IPS DF 6.9 (cell line): ENCODE data around the gene MYCN.
"Not testable (repeated sequence)": the region's sequence is repeated elsewhere in the genome, so short reads cannot be mapped to it uniquely, and the experiment has no call there.

ENCODE experiments used
- DNase-seq: peaks from one replicate; pipeline ENCODE4 v3.0.0-alpha.2; 2013; ENCODE audit warnings: low read depth, low spot score
- H3K27ac ChIP-seq: one replicate; pipeline ENCODE4 v1.5.1; 2013; ENCODE audit warnings: low read length, control low read depth
- H3K27me3 ChIP-seq: 2 replicates; pipeline ENCODE4 v1.6.1; 2013; ENCODE audit warnings: mild to moderate bottlenecking, low read length; ENCODE audit not compliant: control insufficient read depth, insufficient read depth
- H3K36me3 ChIP-seq: 2 replicates; pipeline ENCODE4 v1.6.1; 2013; ENCODE audit warnings: low read length; ENCODE audit not compliant: control insufficient read depth, insufficient read depth
- H3K4me1 ChIP-seq: 2 replicates; pipeline ENCODE4 v1.6.1; 2013; ENCODE audit warnings: low read length; ENCODE audit not compliant: control insufficient read depth, insufficient read depth
- H3K4me3 ChIP-seq: 2 replicates; pipeline ENCODE4 v1.5.1; 2013; ENCODE audit warnings: mild to moderate bottlenecking, low read length
- H3K9me3 ChIP-seq: 2 replicates; pipeline ENCODE4 v1.6.1; 2013; ENCODE audit warnings: low read length, inconsistent platforms; ENCODE audit not compliant: control insufficient read depth, insufficient read depth
- WGBS: extraction: QIAGEN DNeasy Blood & Tissue Kit; methylation state at CpG from one replicate; pipeline ENCODE4 v1.1.7; 2013; ENCODE audit warnings: mixed read lengths, missing lambda C conversion rate; ENCODE audit not compliant: insufficient read length, insufficient coverage; 5-methylcytosine and 5-hydroxymethylcytosine counted together

The MYCN gene

DNA sequence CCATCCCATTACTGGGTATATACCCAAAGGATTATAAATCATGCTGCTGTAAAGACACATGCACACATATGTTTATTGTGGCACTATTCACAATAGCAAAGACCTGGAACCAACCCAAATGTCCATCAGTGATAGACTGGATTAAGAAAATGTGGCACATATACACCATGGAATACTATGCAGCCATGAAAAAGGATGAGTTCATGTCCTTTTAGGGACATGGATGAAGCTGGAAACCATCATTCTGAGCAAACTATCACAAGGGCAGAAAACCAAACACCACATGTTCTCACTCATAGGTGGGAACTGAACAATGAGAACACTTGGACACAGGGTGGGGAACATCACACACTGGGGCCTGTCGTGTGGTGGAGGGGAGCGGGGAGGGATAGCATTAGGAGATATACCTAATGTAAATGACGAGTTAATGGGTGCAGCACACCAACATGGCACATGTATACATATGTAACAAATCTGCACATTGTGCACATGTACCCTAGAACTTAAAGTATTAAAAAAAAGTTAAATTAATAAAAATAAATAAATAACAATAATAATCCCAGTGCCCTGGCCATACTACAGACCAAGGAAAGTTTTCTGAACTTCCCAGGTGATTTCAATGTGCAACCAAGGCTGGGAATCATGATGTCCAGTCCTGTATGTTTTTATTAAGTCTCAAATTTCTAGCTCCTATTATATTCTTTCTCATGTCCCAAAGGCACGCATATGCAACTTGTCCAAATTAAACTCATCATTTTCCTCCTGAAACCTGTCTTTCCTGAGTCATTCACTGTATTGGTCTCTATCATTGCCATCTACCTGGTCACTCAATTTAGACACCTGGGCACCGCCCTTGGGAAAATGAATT lies 23.0 kb downstream of the MYCN start:
- not testable (repeated sequence) for H3K27me3 ChIP-seq, H3K9me3 ChIP-seq, H3K36me3 ChIP-seq, H3K27ac ChIP-seq, H3K4me1 ChIP-seq, DNase-seq, H3K4me3 ChIP-seq
- no CpG with 5 or more reads among the region's 5 CpGs for WGBS

DNA sequence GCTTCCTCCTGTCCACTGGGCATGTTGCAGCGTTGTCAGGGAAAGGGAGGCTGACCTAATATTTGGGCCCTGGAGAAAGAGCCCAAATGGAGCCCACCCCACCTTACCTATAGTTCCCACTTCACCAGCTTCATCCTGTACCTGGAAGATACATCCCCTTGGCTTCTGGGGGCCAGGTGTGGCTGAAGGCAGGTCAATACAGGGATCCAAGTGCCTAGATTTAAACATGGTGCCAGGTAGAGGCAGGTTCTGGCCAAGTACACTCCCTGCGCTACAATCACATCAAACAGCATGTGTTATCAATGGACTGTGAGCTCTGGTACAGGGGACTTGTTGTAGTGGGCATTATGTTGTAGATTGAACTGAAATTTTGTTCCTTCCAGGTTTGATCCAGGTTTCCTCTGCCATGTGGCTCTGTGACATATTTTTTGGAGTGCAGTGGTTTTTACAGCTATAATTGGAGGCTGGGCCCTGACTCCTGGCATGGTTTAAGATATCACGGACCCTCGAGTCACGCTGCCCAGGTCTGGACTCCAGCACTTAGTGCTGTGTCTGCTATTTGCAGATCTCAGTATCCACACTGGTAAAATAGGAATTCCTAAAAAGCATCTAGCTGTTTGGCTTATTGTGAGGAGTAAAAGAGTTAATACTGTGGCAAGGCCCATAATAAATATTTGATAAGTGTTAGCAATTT lies 23.8 kb downstream of the MYCN start:
- Histone ChIP-seq H3K4me3 (no peak overlapping the region), H3K36me3 (no peaks in the 10 kb centered on the region), H3K4me1 (peaks cover 5% of the 10 kb centered on the region; the same call in 1 of the 2 replicates), H3K9me3 (no peaks in the 10 kb centered on the region), H3K27ac (no peak overlapping the region), H3K27me3 (no peaks in the 10 kb centered on the region)
- no peak for DNase-seq
- WGBS, result no CpG with 5 or more reads among the region's 5 CpGs

DNA sequence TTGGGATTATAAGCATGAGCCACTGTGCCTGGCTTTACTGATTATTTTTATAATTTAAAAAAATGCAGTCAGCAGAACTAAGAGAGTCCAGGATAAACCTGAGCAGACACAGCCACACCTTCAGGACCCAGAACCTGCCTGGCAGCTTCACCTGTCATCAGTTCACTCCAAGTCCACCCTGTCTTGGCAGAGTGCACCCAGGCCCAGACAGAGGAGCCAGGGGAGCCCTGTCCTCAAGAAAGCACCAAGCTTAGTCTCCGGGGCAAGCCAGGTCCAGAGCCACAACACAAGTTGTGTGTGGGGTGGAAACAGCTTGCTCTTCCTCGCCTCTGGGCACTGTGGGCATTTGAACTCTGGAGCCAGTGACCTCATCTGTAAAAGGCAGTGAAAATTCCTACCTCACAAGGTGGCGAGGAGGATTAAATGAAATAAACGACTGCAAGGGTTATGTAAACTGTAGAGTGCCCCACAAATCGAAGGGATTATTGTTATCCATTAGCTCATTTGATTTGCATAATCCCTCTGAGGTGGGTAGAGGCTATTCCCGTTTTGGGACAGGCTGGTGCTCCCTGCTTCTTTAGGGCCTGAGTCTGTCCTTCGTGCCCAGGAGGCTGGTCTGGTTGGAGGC lies 24.7 kb downstream of the MYCN start:
- Histone ChIP-seq H3K4me1 (peaks cover 5% of the 10 kb centered on the region; the same call in 1 of the 2 replicates), H3K9me3 (no peaks in the 10 kb centered on the region), H3K27me3 (no peaks in the 10 kb centered on the region), H3K36me3 (no peaks in the 10 kb centered on the region), H3K4me3 (no peak overlapping the region), H3K27ac (no peak overlapping the region)
- no peak for DNase-seq
- no CpG with 5 or more reads among the region's 7 CpGs for WGBS

DNA sequence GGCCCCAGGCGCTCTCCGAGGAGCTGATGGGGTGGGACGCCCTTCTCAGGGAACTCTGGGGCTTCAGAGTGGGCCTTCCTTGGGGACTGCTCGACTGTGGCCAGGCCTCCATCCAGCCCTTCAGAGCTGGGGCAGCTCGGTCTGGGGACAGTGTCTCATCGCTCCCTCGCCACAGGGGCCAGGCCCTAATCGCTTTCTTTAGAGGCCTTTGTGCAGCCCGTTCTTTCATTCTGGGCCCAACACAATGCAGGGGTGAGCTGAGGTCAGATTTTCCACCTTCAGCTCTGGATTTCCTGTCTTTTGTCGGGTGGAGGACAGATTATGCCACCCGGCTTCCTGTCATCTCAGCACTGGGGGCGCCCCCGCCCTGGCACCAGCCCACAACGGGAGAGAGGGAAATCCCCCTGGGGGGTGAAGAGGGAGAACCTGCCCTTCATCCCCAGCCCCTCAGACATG lies 25.2 kb downstream of the MYCN start:
- Histone ChIP-seq H3K36me3 (no peaks in the 10 kb centered on the region), H3K4me1 (peaks cover 5% of the 10 kb centered on the region; the same call in 1 of the 2 replicates), H3K9me3 (no peaks in the 10 kb centered on the region), H3K27me3 (no peaks in the 10 kb centered on the region), H3K27ac (no peak overlapping the region), H3K4me3 (no peak overlapping the region)
- DNase-seq, result no peak
- no CpG with 5 or more reads among the region's 14 CpGs for WGBS

DNA sequence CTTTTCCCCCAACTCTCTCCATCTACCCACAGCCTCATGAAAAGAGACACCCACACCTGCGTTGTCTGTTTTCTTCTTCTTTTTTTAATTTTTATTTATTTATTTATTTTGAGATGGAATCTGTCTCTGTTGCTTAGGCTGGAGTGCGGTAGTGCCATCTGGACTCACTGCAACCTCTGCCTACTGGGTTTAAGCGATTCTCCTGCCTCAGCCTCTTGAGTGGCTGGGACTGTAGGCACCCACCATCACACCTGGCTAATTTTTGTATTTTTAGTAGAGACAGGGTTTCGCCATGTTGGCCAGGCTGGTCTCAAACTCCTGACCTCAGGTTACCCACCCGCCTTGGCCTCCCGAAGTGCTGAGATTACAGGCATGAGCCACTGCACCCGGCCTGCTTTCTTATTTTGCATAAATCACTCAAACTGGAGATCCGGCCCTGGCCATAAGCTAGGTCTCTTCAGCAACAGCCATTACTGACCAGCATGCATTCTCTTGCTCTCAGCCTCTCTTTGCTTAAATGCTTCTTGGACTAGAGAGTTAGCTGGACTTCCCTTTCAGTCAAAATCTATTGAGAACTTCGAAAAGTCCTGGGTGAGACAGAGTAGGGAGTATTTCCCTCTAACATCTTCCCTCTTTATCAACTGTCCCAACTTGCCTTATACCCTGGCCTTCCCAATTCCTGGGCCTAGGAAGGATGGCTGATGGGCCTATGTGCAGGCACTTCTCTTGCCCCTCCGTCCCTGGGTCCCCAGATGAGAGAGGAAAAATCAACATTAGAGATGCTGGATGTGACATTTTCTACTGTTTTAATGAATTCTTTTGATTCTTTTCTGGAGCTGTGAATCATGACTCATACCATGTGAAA lies 27.3 kb downstream of the MYCN start:
- WGBS, result no CpG with 5 or more reads among the region's 10 CpGs
- Histone ChIP-seq H3K4me3 (no peak overlapping the region), H3K27ac (no peak overlapping the region), H3K9me3 (no peaks in the 10 kb centered on the region), H3K4me1 (peaks cover 7% of the 10 kb centered on the region; the same call in 1 of the 2 replicates), H3K27me3 (no peaks in the 10 kb centered on the region), H3K36me3 (no peaks in the 10 kb centered on the region)
- no peak for DNase-seq

DNA sequence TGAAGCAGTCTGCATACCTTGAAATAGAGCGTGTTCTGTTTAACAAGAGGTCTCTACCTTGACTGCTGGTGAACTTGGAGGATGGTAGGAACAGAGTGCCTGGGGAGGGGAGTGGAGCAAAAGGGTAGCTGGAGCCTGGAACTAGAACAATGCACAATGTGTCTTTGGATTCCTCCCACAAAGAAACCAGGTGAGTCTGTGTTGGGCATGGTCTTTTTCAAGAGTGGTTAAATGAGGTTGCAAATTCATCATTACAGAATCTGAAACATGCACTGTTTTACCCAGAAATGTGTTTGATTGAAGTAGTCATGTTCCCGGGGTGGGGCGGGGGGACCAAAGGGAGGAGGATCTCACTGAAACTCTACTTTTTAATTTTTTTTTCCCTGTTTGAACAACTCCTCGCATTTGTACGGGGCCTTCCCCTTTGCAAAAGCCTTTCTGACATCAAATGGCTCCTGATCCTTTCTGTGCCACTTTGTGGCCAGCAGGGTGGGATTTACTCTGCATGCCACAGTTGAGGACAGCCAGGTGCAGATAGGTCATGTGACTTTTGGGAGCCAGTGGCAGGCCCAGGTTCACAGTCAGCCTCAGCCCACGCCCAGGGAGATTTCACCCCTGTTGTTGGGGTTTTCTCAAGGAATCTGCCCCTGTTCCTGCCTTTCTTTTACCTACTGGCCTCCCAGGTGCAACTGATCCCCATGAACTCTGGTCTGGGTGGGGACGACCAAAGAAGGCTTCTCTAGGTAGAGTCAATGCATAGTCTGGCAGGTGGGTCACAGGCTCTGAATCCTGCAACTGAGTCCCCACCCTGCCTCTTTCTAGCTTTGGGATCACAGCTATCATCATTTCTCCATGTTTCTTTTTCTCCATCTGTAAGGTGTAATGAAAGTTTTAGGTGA lies 28.2 kb downstream of the MYCN start:
- Histone ChIP-seq H3K9me3 (no peaks in the 10 kb centered on the region), H3K27me3 (no peaks in the 10 kb centered on the region), H3K27ac (no peak overlapping the region), H3K4me3 (no peak overlapping the region), H3K4me1 (peaks cover 7% of the 10 kb centered on the region; the same call in 1 of the 2 replicates), H3K36me3 (no peaks in the 10 kb centered on the region)
- WGBS, result no CpG with 5 or more reads among the region's 7 CpGs
- DNase-seq, result no peak

DNA sequence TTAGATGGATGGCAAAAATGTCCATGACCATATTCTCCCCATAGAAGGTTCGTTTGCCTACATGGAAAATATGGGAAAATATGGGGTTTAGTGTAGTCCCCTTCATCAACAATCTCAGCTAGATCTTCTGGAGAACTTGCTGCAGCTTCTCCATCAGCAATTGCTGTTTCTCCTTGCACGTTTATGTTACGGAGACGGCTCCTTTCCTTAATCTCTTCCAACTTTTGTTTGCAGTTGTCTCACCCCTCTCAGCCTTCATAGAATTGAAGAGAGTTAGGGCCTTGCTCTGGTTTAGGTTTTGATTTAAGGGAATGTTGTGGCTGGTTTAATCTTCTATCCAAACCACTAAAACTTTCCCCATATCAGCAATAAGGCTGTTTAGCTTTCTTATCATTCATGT lies 28.9 kb downstream of the MYCN start:
- no peaks in the 10 kb centered on the region for H3K9me3 ChIP-seq
- H3K4me1 ChIP-seq, result peaks cover 7% of the 10 kb centered on the region; the same call in 1 of the 2 replicates
- no peaks in the 10 kb centered on the region for H3K27me3 ChIP-seq
- H3K36me3 ChIP-seq, result no peaks in the 10 kb centered on the region
- no CpG with 5 or more reads among the region's 4 CpGs for WGBS
- H3K27ac ChIP-seq, result no peak overlapping the region
- no peak overlapping the region for H3K4me3 ChIP-seq
- DNase-seq, result no peak

DNA sequence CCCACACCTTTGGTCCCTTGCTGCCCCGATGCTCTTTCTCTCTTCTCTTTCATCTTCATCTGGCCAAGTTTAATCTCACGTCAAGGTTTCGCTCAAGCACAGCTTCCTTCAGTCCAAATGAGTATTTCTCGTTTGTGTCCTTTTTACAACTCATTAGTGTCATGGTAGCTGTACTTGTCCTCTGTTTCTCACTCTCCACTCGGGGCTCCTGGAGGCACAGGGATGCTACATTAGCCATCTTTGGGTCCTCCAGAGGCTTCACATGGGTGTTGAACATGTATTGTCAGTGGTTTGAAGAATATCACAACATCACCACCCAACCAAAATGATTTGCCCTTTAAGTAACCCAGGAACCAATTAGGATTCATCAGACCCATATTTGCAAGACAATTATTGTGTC lies 30.4 kb downstream of the MYCN start:
- H3K9me3 ChIP-seq, result no peaks in the 10 kb centered on the region
- no CpG with 5 or more reads among the region's 5 CpGs for WGBS

DNA sequence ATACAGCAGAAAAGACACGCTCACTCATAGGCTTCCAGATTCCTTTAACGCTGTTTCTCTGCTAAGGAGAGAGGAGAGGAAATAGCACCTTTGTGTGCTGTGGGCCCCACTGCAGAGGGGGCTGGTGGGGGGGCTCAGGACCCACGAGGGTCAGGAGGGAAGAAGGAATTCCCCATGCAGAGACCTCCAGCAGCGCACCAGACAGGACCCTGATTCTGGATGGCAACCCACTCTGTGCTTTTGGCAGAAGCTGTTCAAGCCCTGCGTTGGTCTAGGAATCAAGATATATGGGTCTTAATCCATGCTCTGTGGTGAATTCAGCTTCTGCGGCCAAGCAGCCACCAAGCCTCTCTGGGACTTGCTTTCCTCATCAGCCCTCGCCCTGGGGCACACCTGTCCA lies 31.0 kb downstream of the MYCN start:
- DNase-seq, result no peak
- Histone ChIP-seq H3K4me1 (0 out of 2 replicates have a peak, but pooled peaks cover 3% of the 10 kb centered on the region), H3K9me3 (no peaks in the 10 kb centered on the region), H3K36me3 (no peaks in the 10 kb centered on the region), H3K27ac (no peak overlapping the region), H3K27me3 (no peaks in the 10 kb centered on the region), H3K4me3 (no peak overlapping the region)
- WGBS, result no CpG with 5 or more reads among the region's 7 CpGs

More for the DNA sequence above, 30.4 kb downstream of the MYCN start:
- no peaks in the 10 kb centered on the region for H3K27me3 ChIP-seq
- no peak overlapping the region for H3K27ac ChIP-seq
- no peak overlapping the region for H3K4me3 ChIP-seq
- H3K4me1 ChIP-seq, result 0 out of 2 replicates have a peak, but pooled peaks cover 3% of the 10 kb centered on the region
- no peak for DNase-seq
- H3K36me3 ChIP-seq, result no peaks in the 10 kb centered on the region
